Osteocyte (in vitro differentiated cells): Measurements from ENCODE around the gene PLEKHG4B. TPM values are rescaled to one million over a fixed set of nuclear protein-coding genes. Genes with fewer than 3 reads are reported as not detected.

ENCODE experiments used
- DNase-seq: peaks from one replicate; pipeline ENCODE4 v3.0.0; 2021; ENCODE audit warnings: mixed read lengths; ENCODE audit not compliant: unreplicated experiment; ENCODE audit errors: extremely low spot score
- H3K27ac Mint-ChIP-seq: one replicate; pipeline ENCODE4 v1.8.0; 2021; ENCODE audit warnings: mild to moderate bottlenecking, mixed read lengths; ENCODE audit not compliant: unreplicated experiment
- H3K27me3 Mint-ChIP-seq: one replicate; pipeline ENCODE4 v1.8.0; 2021; ENCODE audit warnings: mixed read lengths; ENCODE audit not compliant: unreplicated experiment
- H3K36me3 Mint-ChIP-seq: one replicate; pipeline ENCODE4 v1.8.0; 2021; ENCODE audit warnings: mixed read lengths; ENCODE audit not compliant: unreplicated experiment
- H3K4me1 Mint-ChIP-seq: one replicate; pipeline ENCODE4 v1.8.0; 2021; ENCODE audit warnings: mixed read lengths; ENCODE audit not compliant: unreplicated experiment
- H3K4me3 Mint-ChIP-seq: one replicate; pipeline ENCODE4 v1.8.0; 2021; ENCODE audit warnings: mild to moderate bottlenecking, moderate library complexity, mixed read lengths; ENCODE audit not compliant: unreplicated experiment
- H3K9me3 Mint-ChIP-seq: one replicate; pipeline ENCODE4 v1.8.0; 2021; ENCODE audit warnings: mixed read lengths; ENCODE audit not compliant: unreplicated experiment
- total RNA-seq: library from RNA; stranded (reverse); gene quantifications from 2 replicates; pipeline ENCODE4 v1.2.1, GENCODE V29; 2021
- TF ChIP-seq, protein P1 (sequence below): fragments of 200-600 bp; sonication (generic); IDR thresholded peaks from 2 replicates; pipeline ENCODE4 v1.5.0; 2021; ENCODE audit warnings: antibody characterized with exemption, mild to moderate bottlenecking, moderate library complexity

Gene PLEKHG4B
- total RNA-seq, 1 donor from 2014 or later: 4.5 TPM

DNA sequence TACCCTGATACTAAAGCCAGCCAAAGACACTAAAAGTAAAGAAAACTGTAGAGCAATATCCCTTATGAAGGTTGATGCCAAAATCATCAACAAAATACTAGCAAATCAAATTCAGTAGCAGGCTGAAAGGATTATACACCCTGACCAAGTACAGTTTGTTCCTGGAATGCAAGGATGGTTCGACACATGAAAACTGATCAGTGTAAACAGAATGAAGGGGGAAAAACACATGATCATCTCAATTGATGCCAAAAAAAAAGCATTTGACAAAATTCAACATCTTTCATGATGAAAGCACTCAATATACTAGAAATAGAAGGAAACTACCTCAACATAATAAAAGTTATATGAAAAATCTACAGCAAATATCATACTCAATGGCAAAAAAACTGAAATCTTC, 55.8 kb downstream of the PLEKHG4B start:
- no peak for DNase-seq
- Mint-ChIP-seq H3K27me3 (peaks cover 10% of the 10 kb centered on the region), H3K4me3 (no peak overlapping the region), H3K9me3 (peaks cover 17% of the 10 kb centered on the region), H3K27ac (no peak overlapping the region), H3K36me3 (peaks cover 10% of the 10 kb centered on the region), H3K4me1 (peaks cover 14% of the 10 kb centered on the region)
- TF ChIP-seq, protein P1, sequence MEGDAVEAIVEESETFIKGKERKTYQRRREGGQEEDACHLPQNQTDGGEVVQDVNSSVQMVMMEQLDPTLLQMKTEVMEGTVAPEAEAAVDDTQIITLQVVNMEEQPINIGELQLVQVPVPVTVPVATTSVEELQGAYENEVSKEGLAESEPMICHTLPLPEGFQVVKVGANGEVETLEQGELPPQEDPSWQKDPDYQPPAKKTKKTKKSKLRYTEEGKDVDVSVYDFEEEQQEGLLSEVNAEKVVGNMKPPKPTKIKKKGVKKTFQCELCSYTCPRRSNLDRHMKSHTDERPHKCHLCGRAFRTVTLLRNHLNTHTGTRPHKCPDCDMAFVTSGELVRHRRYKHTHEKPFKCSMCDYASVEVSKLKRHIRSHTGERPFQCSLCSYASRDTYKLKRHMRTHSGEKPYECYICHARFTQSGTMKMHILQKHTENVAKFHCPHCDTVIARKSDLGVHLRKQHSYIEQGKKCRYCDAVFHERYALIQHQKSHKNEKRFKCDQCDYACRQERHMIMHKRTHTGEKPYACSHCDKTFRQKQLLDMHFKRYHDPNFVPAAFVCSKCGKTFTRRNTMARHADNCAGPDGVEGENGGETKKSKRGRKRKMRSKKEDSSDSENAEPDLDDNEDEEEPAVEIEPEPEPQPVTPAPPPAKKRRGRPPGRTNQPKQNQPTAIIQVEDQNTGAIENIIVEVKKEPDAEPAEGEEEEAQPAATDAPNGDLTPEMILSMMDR: no peak

DNA sequence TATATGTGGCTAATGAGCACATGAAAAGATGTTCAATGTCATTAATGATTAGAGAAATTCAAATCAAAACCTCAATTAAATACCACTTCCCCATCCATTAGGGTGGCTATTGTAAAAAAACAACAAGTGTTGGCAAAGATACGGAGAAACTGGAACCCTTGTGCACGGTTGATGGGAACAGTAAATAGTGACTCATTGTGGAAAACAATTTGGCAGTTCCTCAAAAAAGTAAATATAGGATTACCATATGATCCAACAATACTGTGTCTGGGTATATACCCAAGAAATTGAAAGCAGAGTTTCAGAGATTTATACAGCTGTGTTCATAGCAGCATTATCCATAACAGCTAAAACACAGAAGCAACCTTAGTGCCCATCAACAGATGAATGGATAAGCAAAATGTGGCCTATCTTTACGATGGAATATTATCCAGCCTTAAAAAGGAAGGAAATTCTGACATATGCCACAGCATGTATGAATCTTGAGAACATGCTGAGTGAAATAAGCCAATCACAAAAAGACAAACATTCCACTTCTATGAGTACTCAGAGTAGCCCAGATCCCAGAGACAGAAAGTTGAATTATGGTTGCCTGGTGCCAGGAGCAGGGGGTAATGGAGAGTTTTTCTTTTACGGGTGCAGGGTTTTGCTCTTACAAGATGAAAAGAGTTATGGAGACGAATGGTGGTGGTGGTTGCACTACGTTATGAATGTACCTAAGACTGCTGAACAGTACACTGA, 57.9 kb downstream of the PLEKHG4B start:
- Mint-ChIP-seq H3K36me3 (peaks cover 10% of the 10 kb centered on the region), H3K27ac (no peak overlapping the region), H3K9me3 (peaks cover 17% of the 10 kb centered on the region), H3K27me3 (peaks cover 7% of the 10 kb centered on the region), H3K4me1 (peaks cover 27% of the 10 kb centered on the region), H3K4me3 (no peak overlapping the region)
- no peak for DNase-seq
- TF ChIP-seq, protein P1: no peak

DNA sequence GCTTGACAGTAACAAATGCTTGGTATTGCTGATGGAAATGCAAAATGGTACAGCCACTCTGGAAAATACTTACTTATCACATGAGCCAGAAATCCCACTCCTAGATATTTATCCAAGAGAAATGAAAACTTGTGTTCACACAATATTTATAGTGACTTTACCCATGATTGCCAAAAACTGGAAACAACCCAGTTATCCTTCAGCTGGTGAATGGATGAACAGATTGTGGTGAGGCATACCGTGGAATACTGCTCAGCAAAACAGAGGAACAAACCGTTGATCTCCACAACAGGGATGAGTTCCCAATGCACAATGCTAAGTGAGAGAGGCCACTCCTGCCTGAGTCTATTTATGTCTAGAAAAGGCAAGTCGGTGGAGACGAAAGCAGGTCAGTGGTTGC, 58.8 kb downstream of the PLEKHG4B start:
- Mint-ChIP-seq H3K4me3 (no peak overlapping the region), H3K27me3 (peaks cover 7% of the 10 kb centered on the region), H3K4me1 (peaks cover 27% of the 10 kb centered on the region), H3K27ac (no peak overlapping the region), H3K36me3 (peaks cover 14% of the 10 kb centered on the region), H3K9me3 (peaks cover 17% of the 10 kb centered on the region)
- DNase-seq: no peak
- TF ChIP-seq, protein P1: no peak

DNA sequence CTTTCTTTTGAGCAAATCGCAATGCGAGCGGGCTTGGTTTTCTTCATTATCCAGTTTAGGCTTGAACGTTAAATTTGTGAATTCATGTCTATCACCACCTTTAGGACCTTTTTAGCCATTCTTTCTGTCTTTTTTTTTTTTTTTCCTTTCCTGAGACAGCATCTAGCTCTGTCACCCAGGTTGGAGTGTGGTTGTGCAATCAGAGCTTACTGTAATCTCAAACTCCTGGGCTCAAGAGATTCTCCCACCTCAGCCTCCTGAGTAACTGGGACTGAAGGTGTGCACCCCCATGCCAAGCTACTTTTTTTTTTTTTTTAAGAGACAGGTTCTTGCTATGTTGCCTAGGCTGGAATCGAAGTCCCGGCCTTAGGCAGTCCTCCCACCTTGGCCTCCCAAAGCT, 60.1 kb downstream of the PLEKHG4B start:
- peaks cover 27% of the 10 kb centered on the region for H3K4me1 Mint-ChIP-seq
- peaks cover 17% of the 10 kb centered on the region for H3K9me3 Mint-ChIP-seq
- DNase-seq: no peak
- H3K27me3 Mint-ChIP-seq: peaks cover 7% of the 10 kb centered on the region
- peaks cover 11% of the 10 kb centered on the region for H3K36me3 Mint-ChIP-seq
- TF ChIP-seq, protein P1: no peak
- no peak overlapping the region for H3K4me3 Mint-ChIP-seq
- no peak overlapping the region for H3K27ac Mint-ChIP-seq

DNA sequence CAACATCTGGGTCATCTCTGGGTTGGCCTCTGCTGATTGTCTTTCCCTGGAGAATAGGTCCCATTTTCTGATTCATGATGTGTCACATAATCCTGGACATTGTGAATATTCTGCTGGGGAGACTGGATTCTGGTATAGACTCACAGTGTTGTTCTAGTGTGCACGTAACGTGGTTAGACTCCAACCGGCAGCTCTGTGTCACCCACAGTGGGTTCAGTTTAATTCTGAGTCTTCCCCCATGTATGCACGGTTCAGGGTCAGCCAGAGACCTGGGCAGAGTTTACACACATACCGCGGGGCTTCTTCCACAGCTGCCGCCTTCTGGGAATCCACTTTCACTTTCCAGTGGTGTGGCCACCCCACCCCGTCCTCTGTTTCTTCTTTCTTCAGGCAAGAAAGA, 61.3 kb downstream of the PLEKHG4B start:
- Mint-ChIP-seq H3K9me3 (peaks cover 6% of the 10 kb centered on the region), H3K4me1 (peaks cover 27% of the 10 kb centered on the region), H3K27ac (no peak overlapping the region), H3K36me3 (peaks cover 5% of the 10 kb centered on the region), H3K27me3 (peaks cover 7% of the 10 kb centered on the region), H3K4me3 (no peak overlapping the region)
- TF ChIP-seq, protein P1: no peak
- no peak for DNase-seq
